Measurements from ENCODE around the gene CDH5. TPM values are rescaled to one million over a fixed set of nuclear protein-coding genes. Genes with fewer than 3 reads are reported as not detected.

The CDH5 gene
- total RNA-seq, 1 donor from 2014 or later, result not detected

GRCh38 chr16:66437391-66437945 is 71.0 kb downstream of the CDH5 start:
- intact Hi-C loops (cut with micrococcal nuclease), result no loop called here
- Mint-ChIP-seq H3K4me1 (ENCODE audit: low read depth) (no peaks in the 10 kb centered on the region), H3K36me3 (ENCODE audit: low read depth) (no peaks in the 10 kb centered on the region), H3K4me3 (ENCODE audit: low read depth) (no peak overlapping the region), H3K9me3 (no peaks in the 10 kb centered on the region), H3K27ac (no peak overlapping the region), H3K27me3 (ENCODE audit: low read depth) (peaks cover 5% of the 10 kb centered on the region)
- no peak for DNase-seq (ENCODE audit: low spot score)

GRCh38 chr16:66438536-66438935 is 72.0 kb downstream of the CDH5 start:
- no peaks in the 10 kb centered on the region for H3K9me3 Mint-ChIP-seq
- no peak overlapping the region for H3K27ac Mint-ChIP-seq
- H3K27me3 Mint-ChIP-seq (ENCODE audit: low read depth), result peaks cover 7% of the 10 kb centered on the region
- H3K4me1 Mint-ChIP-seq (ENCODE audit: low read depth), result no peaks in the 10 kb centered on the region
- DNase-seq (ENCODE audit: low spot score), result no peak
- intact Hi-C loops (cut with micrococcal nuclease), result no loop called here
- no peaks in the 10 kb centered on the region for H3K36me3 Mint-ChIP-seq (ENCODE audit: low read depth)
- no peak overlapping the region for H3K4me3 Mint-ChIP-seq (ENCODE audit: low read depth)

GRCh38 chr16:66439051-66439730 is 72.7 kb downstream of the CDH5 start:
- intact Hi-C loops (cut with micrococcal nuclease), result no loop called here
- no peaks in the 10 kb centered on the region for H3K9me3 Mint-ChIP-seq
- no peaks in the 10 kb centered on the region for H3K36me3 Mint-ChIP-seq (ENCODE audit: low read depth)
- no peak for DNase-seq (ENCODE audit: low spot score)
- no peak overlapping the region for H3K27ac Mint-ChIP-seq
- peaks cover 7% of the 10 kb centered on the region for H3K27me3 Mint-ChIP-seq (ENCODE audit: low read depth)
- no peaks in the 10 kb centered on the region for H3K4me1 Mint-ChIP-seq (ENCODE audit: low read depth)
- no peak overlapping the region for H3K4me3 Mint-ChIP-seq (ENCODE audit: low read depth)

GRCh38 chr16:66440271-66440802 is 73.8 kb downstream of the CDH5 start:
- no peaks in the 10 kb centered on the region for H3K4me1 Mint-ChIP-seq (ENCODE audit: low read depth)

GRCh38 chr16:66440970-66441369 is 74.5 kb downstream of the CDH5 start:
- DNase-seq (ENCODE audit: low spot score), result no peak
- H3K4me1 Mint-ChIP-seq (ENCODE audit: low read depth), result no peaks in the 10 kb centered on the region
- H3K27ac Mint-ChIP-seq, result no peak overlapping the region
- intact Hi-C loops (cut with micrococcal nuclease), result no loop called here
- H3K27me3 Mint-ChIP-seq (ENCODE audit: low read depth), result peaks cover 10% of the 10 kb centered on the region
- H3K9me3 Mint-ChIP-seq, result no peaks in the 10 kb centered on the region
- H3K36me3 Mint-ChIP-seq (ENCODE audit: low read depth), result no peaks in the 10 kb centered on the region
- no peak overlapping the region for H3K4me3 Mint-ChIP-seq (ENCODE audit: low read depth)

More at GRCh38 chr16:66440271-66440802, 73.8 kb downstream of the CDH5 start:
- DNase-seq (ENCODE audit: low spot score), result no peak
- no peaks in the 10 kb centered on the region for H3K36me3 Mint-ChIP-seq (ENCODE audit: low read depth)
- H3K9me3 Mint-ChIP-seq, result no peaks in the 10 kb centered on the region
- intact Hi-C loops (cut with micrococcal nuclease), result no loop called here
- H3K27ac Mint-ChIP-seq, result no peak overlapping the region
- no peak overlapping the region for H3K4me3 Mint-ChIP-seq (ENCODE audit: low read depth)
- peaks cover 7% of the 10 kb centered on the region for H3K27me3 Mint-ChIP-seq (ENCODE audit: low read depth)

- H3K36me3 Mint-ChIP-seq (ENCODE audit: low read depth), result no peaks in the 10 kb centered on the region
- no peaks in the 10 kb centered on the region for H3K9me3 Mint-ChIP-seq
- intact Hi-C loops (cut with micrococcal nuclease), result no loop called here
- peaks cover 15% of the 10 kb centered on the region for H3K27me3 Mint-ChIP-seq (ENCODE audit: low read depth)
- no peaks in the 10 kb centered on the region for H3K4me1 Mint-ChIP-seq (ENCODE audit: low read depth)
- H3K27ac Mint-ChIP-seq, result no peak overlapping the region
- no peak for DNase-seq (ENCODE audit: low spot score)
- H3K4me3 Mint-ChIP-seq (ENCODE audit: low read depth), result no peak overlapping the region
Observed at GRCh38 chr16:66441586-66442375, 75.3 kb downstream of the CDH5 start.

GRCh38 chr16:66442502-66443268 is 76.2 kb downstream of the CDH5 start:
- Mint-ChIP-seq H3K27ac (no peak overlapping the region), H3K27me3 (ENCODE audit: low read depth) (peaks cover 15% of the 10 kb centered on the region), H3K9me3 (no peaks in the 10 kb centered on the region), H3K4me3 (ENCODE audit: low read depth) (no peak overlapping the region), H3K36me3 (ENCODE audit: low read depth) (no peaks in the 10 kb centered on the region), H3K4me1 (ENCODE audit: low read depth) (no peaks in the 10 kb centered on the region)
- no peak for DNase-seq (ENCODE audit: low spot score)
- intact Hi-C loops (cut with micrococcal nuclease), result no loop called here

- Mint-ChIP-seq H3K9me3 (no peaks in the 10 kb centered on the region), H3K27me3 (ENCODE audit: low read depth) (peaks cover 16% of the 10 kb centered on the region), H3K36me3 (ENCODE audit: low read depth) (no peaks in the 10 kb centered on the region), H3K4me3 (ENCODE audit: low read depth) (no peak overlapping the region), H3K4me1 (ENCODE audit: low read depth) (no peaks in the 10 kb centered on the region), H3K27ac (no peak overlapping the region)
- no peak for DNase-seq (ENCODE audit: low spot score)
- intact Hi-C loops (cut with micrococcal nuclease), result no loop called here
Observed at GRCh38 chr16:66443269-66443652, 76.8 kb downstream of the CDH5 start.

- H3K9me3 Mint-ChIP-seq, result no peaks in the 10 kb centered on the region
- peaks cover 19% of the 10 kb centered on the region for H3K27me3 Mint-ChIP-seq (ENCODE audit: low read depth)
- no peak overlapping the region for H3K27ac Mint-ChIP-seq
- no peak for DNase-seq (ENCODE audit: low spot score)
- H3K4me3 Mint-ChIP-seq (ENCODE audit: low read depth), result no peak overlapping the region
- no peaks in the 10 kb centered on the region for H3K4me1 Mint-ChIP-seq (ENCODE audit: low read depth)
- H3K36me3 Mint-ChIP-seq (ENCODE audit: low read depth), result no peaks in the 10 kb centered on the region
- intact Hi-C loops (cut with micrococcal nuclease), result no loop called here
Observed at GRCh38 chr16:66444049-66444481, 77.6 kb downstream of the CDH5 start.

GRCh38 chr16:66446737-66447136 is 80.2 kb downstream of the CDH5 start:
- intact Hi-C loops (cut with micrococcal nuclease), result no loop called here
- Mint-ChIP-seq H3K27ac (no peak overlapping the region), H3K27me3 (ENCODE audit: low read depth) (peaks cover 19% of the 10 kb centered on the region), H3K4me1 (ENCODE audit: low read depth) (no peaks in the 10 kb centered on the region), H3K36me3 (ENCODE audit: low read depth) (no peaks in the 10 kb centered on the region), H3K9me3 (no peaks in the 10 kb centered on the region), H3K4me3 (ENCODE audit: low read depth) (no peak overlapping the region)
- DNase-seq (ENCODE audit: low spot score), result no peak

- no peaks in the 10 kb centered on the region for H3K36me3 Mint-ChIP-seq (ENCODE audit: low read depth)
- intact Hi-C loops (cut with micrococcal nuclease), result no loop called here
- no peaks in the 10 kb centered on the region for H3K4me1 Mint-ChIP-seq (ENCODE audit: low read depth)
- no peak for DNase-seq (ENCODE audit: low spot score)
- H3K27me3 Mint-ChIP-seq (ENCODE audit: low read depth), result peaks cover 18% of the 10 kb centered on the region
- H3K9me3 Mint-ChIP-seq, result no peaks in the 10 kb centered on the region
- H3K4me3 Mint-ChIP-seq (ENCODE audit: low read depth), result no peak overlapping the region
- H3K27ac Mint-ChIP-seq, result no peak overlapping the region
Observed at GRCh38 chr16:66447491-66447890, 81.0 kb downstream of the CDH5 start.

GRCh38 chr16:66451548-66451947 is 85.1 kb downstream of the CDH5 start:
- DNase-seq (ENCODE audit: low spot score), result no peak
- Mint-ChIP-seq H3K27ac (no peak overlapping the region), H3K4me1 (ENCODE audit: low read depth) (no peaks in the 10 kb centered on the region), H3K36me3 (ENCODE audit: low read depth) (no peaks in the 10 kb centered on the region), H3K4me3 (ENCODE audit: low read depth) (no peak overlapping the region), H3K9me3 (no peaks in the 10 kb centered on the region), H3K27me3 (ENCODE audit: low read depth) (peaks cover 4% of the 10 kb centered on the region)
- intact Hi-C loops (cut with micrococcal nuclease), result no loop called here
